Measurements from ENCODE around the gene BABAM2.
"Not testable (repeated sequence)": the region's sequence is repeated elsewhere in the genome, so short reads cannot be mapped to it uniquely, and the experiment has no call there.

The BABAM2 gene

GRCh38 chr2:27881815-27882583 is 8.5 kb upstream of the BABAM2 start:
- not testable (repeated sequence) for DNase-seq

GRCh38 chr2:27882584-27882922 is 8.0 kb upstream of the BABAM2 start:
- not testable (repeated sequence) for DNase-seq

- DNase-seq: no peak
Observed at GRCh38 chr2:27884601-27885000, 5.9 kb upstream of the BABAM2 start.

DNA sequence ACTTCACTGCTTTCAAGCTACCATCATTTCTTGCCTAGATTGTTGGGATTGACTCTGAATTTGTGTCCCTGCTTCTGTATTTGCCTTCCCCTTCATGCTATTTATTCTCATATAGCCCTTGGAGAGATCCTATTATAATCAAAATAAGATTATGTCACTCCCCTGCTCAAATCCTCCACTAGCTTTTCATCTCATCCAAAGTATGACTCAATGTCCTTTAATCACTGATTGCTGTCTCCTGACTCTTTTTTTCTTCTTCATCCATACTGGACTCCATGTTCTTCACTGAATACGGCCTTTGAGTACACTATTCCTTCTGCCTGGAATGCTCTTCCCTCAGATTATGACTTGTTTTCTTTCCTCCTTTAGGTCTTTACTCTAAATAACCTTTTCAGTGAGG is 5.3 kb upstream of the BABAM2 start:
- no peak for DNase-seq

- DNase-seq: no peak
Observed at GRCh38 chr2:27885661-27886060, 4.9 kb upstream of the BABAM2 start.

DNA sequence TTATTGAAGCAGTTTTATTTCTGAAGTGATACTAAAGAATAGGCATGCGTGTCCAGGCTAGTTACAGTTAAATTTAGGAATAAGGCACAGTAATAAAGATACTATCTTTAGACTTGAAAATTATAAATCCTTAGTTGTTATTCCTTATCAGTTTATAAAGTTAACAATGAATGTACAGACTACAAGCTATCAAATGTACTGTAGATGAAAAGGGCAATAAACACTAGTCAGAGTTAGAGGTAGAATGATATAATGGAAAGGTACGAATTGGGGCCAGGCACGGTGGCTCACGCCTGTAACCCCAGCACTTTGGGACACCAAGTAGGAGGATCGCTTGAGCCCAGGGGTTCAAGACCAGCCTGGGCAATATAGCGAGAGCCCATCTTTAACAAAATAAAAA is 4.2 kb upstream of the BABAM2 start:
- DNase-seq: no peak

DNA sequence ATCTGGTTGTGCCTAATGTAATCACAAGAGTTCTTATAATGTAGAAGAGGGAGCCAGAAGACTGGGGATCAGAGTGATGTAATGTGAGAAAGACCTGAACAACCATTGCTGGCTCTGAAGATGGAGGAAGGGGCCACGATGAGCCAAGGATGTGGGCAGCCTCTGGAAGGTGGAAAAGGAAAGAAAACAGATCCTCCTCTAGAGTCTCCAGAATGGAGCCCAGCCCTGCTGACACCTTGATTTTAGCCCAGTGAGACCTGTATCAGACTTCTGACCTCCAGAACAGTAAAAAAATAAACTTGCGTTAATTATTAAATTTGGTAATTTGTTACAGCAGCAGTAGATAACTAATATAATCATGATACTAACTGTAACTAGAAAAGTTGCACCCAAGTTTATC is 3.4 kb upstream of the BABAM2 start:
- DNase-seq: no peak

GRCh38 chr2:27887830-27888229 is 2.7 kb upstream of the BABAM2 start:
- no peak for DNase-seq

- no peak for DNase-seq
Observed at GRCh38 chr2:27888790-27889189, 1.7 kb upstream of the BABAM2 start.

DNA sequence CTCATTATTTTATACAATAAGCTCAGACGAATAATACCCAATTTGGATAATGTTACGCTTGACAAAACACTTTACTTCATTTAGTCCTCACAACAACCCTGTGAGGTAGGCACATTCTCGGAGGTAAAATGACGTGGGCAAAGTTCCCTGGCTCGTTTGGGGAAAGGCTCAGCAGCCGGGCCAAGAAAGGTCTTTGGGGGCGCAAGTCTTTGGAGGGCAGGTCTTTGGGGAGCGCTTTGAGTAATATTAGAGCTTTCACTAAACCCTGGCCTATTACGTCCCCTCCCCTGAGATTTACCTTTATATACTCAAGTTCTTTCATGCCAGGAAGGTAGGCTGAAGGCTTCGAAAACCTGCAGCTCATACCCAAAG is 769 bp upstream of the BABAM2 start:
- no peak for DNase-seq

DNA sequence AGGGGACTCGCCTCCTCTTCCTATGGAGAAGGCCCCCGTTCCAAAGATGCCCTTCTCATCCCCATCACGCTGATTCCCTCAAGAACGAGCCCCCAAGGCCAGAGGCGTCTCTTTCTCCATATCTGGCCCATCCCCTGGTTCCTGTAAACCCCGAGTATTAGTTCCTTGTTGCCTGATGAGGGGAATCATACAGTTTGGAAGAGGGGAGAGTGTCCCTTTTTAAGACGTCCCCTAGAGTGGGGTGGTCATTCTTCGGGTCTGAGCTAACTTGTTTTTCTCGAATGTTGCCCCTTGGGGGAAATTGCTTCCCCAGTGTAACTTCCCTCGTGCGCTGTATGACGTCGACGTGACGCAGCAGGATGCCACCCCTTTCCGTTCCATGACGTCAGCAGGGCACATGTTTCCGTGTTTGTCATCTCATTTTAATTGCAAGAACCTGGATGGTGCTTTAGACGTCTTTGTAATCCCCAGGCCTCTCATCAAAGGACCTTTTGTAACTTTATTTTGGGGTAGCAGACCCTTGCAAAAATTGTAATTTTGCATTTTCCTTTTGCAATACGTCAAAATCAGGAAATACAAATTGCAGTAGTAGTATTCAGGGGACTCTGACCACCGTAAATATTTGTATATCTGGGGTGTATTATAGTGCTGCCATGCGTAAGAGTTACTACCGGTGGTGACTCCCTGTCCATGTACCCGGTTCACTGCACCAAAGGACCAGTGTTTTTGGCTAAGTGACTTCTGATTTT is 569 bp downstream of the BABAM2 start:
- DNase-seq: peak; percentile 79

- DNase-seq: no peak
Observed at GRCh38 chr2:27891673-27892105, 1.2 kb downstream of the BABAM2 start.

DNA sequence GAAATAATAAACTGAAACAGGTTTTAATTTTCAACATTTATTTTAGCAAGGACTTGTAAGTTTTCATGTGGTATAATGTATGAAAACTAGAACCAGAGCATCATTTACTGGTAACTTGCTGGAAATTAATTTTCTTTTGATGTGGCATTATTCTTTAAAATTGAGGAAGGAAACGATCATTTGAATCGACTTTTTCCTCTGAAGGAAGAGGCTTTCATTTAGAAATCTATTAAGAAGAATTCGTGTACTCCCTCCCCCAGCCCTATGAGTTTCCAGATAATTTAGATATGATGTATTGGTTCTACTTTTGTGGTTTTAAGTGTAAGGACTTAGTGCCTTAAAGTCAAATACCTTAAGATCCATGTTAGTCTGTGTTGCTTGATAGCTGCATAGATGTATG is 2.5 kb downstream of the BABAM2 start:
- no peak for DNase-seq

- DNase-seq: no peak
Observed at GRCh38 chr2:27897717-27898116, 7.2 kb downstream of the BABAM2 start.

- DNase-seq: no peak
Observed at GRCh38 chr2:27901234-27901633, 10.7 kb downstream of the BABAM2 start.

GRCh38 chr2:27902098-27902497 is 11.6 kb downstream of the BABAM2 start:
- no peak for DNase-seq

- no peak for DNase-seq
Observed at GRCh38 chr2:27903018-27903417, 12.5 kb downstream of the BABAM2 start.

DNA sequence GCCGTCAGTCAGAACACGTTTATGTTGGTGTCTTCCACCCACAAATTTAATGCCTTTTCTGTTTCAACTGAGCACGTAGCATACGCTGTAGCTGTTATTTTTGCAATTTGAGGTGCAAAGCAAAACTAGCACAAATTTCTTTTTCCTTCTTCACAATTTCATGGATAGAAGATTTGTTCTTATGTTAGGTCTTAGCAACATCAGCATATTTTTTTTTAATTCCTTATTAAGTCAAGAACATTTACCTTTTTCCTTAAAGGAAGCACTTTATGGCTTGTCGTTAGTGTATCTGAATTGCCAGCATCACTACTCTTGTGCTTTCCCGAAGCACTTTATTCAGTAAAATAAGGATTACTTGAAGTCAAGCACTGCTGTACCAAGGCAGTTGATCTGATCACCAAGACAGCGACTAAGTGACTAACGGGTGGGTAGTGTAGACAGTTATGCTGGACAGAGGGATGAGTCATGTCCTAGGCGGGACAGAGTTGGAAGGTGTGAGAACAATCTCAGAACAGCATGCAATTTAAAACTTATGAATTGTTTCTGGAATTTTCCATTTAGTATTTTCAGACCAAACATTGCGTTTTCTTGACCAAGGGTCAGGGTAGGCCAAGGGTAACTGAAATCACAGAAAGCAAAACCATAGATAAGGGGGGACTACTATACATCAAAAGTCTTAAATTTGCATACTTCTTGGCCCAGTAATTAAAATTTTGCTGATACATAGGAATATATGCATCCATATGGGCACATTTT is 13.3 kb downstream of the BABAM2 start:
- no peak for DNase-seq

DNA sequence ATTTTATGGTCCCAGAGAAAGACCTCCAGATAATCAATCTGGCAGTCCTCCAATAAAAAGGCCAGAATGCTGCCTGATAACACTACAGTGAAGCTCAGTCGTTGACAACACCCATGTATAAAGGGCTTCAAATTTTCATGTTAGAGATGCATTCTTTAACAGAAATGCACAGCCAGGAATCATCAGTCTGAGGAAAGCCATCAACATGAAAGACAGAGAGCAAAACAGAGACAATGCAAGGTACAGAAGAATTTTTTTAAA is 13.8 kb downstream of the BABAM2 start:
- DNase-seq: no peak

DNA sequence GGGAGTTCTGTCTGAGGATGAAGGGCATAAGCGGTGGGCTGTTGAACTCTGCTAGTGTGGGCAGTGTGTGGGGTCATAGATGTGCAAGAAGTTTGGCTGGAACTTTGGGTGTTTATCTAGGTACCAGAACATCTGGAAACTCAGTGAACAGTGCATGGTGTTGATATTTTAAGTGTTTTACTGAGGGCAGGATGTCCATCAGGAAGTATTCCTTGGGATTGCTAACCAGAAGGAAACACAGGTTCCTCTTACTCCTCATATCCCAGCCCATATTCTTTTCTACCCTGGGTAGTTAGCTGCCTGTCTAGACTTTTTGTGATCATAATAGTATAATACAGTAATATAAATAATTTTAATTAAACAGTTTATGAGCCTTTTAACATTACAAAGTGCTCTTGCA is 15.5 kb downstream of the BABAM2 start:
- DNase-seq: no peak

- DNase-seq: no peak
Observed at GRCh38 chr2:27907547-27907946, 17.0 kb downstream of the BABAM2 start.

DNA sequence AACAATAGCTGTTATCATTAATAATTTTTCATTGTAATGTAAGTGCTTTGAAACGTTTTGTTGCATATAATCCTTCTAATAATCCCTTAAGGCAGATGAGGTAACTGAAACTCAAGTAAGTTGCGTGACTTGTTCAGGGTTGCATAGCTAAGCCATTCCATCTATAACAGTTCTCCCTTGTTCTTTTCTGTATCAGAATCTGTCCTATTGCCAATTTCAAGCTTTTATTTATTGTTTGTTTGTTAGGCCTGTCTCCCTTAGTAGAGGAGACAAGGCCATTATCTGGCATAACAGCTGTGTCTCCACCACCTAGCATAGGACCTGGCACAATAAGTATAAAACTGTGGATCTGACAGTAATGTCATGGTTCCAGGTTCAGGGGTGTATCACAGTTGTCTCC is 19.4 kb downstream of the BABAM2 start:
- no peak for DNase-seq

GRCh38 chr2:27911458-27912210 is 21.1 kb downstream of the BABAM2 start:
- DNase-seq: no peak

DNA sequence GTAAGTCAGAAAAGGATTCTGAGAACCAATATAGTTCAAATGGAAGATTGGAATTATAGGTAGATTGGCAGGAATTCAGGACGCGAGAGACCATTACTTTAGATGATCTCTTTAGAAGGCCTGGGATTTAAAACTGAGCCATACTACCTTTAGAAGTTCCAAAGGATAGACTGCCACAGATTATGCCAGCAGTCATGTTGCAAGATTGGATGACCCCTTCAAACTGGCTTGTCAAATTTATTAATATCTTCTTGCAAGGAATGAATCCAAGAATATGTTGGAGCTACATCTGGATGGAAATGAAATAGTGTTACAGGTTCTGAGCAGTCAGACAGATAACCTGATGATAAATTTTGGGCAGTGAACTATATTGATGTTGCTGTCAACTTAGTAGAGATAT is 22.0 kb downstream of the BABAM2 start:
- no peak for DNase-seq
